MCF 10A (cell line): ENCODE data around the gene HEXB. TPM values are rescaled to one million over a fixed set of nuclear protein-coding genes. Genes with fewer than 3 reads are reported as not detected.
"Not testable (repeated sequence)": the region's sequence is repeated elsewhere in the genome, so short reads cannot be mapped to it uniquely, and the experiment has no call there.

Source experiments
- BruUV-seq: library from RNA; stranded (reverse); fragments of 400-500 nt; replicated peaks from 2 replicates; lab custom pipeline; 2021; lab: Mats Ljungman, UMichigan
- CTCF ChIA-PET: fragments of 300-600 bp; sonication (Branson Sonifier 250); formaldehyde crosslinking; extraction: SDS; loops from one replicate; lab custom pipeline; 2021; ENCODE audit warnings: antibody characterized with exemption, inconsistent platforms; lab: Yijun Ruan, JAX
- POLR2A ChIA-PET: fragments of 300-600, 350-650 bp; sonication (Branson Sonifier 250); formaldehyde crosslinking; extraction: SDS; loops from one replicate; lab custom pipeline; 2020; ENCODE audit warnings: antibody characterized with exemption, inconsistent platforms; lab: Yijun Ruan, JAX
- DNase-seq: peaks from one replicate; pipeline ENCODE4 v3.0.0-alpha.2; 2018; ENCODE audit not compliant: unreplicated experiment
- H3K27ac Mint-ChIP-seq: one replicate; pipeline ENCODE4 v1.8.0; 2022; ENCODE audit warnings: mild to moderate bottlenecking, low read depth, mixed read lengths; ENCODE audit not compliant: unreplicated experiment
- H3K27me3 Mint-ChIP-seq: one replicate; pipeline ENCODE4 v1.8.0; 2022; ENCODE audit warnings: mixed read lengths; ENCODE audit not compliant: insufficient read depth, unreplicated experiment
- H3K36me3 Mint-ChIP-seq: one replicate; pipeline ENCODE4 v1.8.0; 2022; ENCODE audit warnings: mild to moderate bottlenecking, moderate library complexity, mixed read lengths; ENCODE audit not compliant: insufficient read depth, unreplicated experiment
- H3K4me1 Mint-ChIP-seq: one replicate; pipeline ENCODE4 v1.8.0; 2022; ENCODE audit warnings: mixed read lengths; ENCODE audit not compliant: insufficient read depth, unreplicated experiment
- H3K4me3 Mint-ChIP-seq: one replicate; pipeline ENCODE4 v1.8.0; 2022; ENCODE audit warnings: mild to moderate bottlenecking, moderate library complexity, mixed read lengths; ENCODE audit not compliant: unreplicated experiment
- H3K9me3 Mint-ChIP-seq: one replicate; pipeline ENCODE4 v1.8.0; 2022; ENCODE audit warnings: mixed read lengths; ENCODE audit not compliant: unreplicated experiment
- intact Hi-C: fragments of 100-400 bp; cut with micrococcal nuclease; formaldehyde crosslinking; loops from 2 replicates; pipeline ENCODE4 v1.14.1; 2022
- total RNA-seq: library from RNA; stranded (reverse); gene quantifications from 2 replicates; pipeline ENCODE4 v1.2.3, GENCODE V29; 2022
- TF ChIP-seq, protein P1 (sequence below): fragments of 200-600 bp; IDR thresholded peaks from one replicate; pipeline ENCODE4 v1.8.0; 2022; ENCODE audit warnings: antibody characterized with exemption, mild to moderate bottlenecking; ENCODE audit not compliant: unreplicated experiment

HEXB gene
- total RNA-seq, 1 experiment from 2014 or later, result 82.8 TPM

DNA sequence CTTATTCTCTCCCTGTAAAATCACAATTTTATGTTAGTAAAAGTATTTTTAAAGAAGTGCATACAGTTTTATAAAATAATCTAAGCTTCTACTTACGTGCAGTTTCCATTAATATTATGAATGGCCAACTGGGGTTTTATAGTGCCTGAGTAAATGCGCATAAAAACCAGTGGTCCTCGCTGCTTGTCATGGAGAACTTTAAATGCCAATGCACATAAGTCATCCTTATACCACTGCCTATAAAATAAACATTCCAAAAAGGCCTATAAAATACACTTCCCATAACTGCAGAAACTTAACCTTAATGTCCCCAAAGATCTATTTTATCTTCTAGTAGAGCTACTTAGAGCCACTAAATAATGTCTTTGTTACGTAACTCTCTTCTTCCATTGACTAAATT is 53.4 kb downstream of the HEXB start:
- Mint-ChIP-seq H3K36me3 (peaks cover 68% of the 10 kb centered on the region), H3K4me3 (no peak overlapping the region), H3K27me3 (no peaks in the 10 kb centered on the region), H3K9me3 (no peaks in the 10 kb centered on the region), H3K27ac (no peak overlapping the region), H3K4me1 (no peaks in the 10 kb centered on the region)
- POLR2A ChIA-PET, result interaction anchor here (1.1 to 1.3 kb wide), 2 partner anchors 16 to 21 kb away, joined by 3 read pairs; no protein-coding TSS in a partner anchor
- CTCF ChIA-PET, result interaction anchor here (0.6 to 1.2 kb wide), 3 partner anchors 21 to 149 kb away, joined by 3 read pairs; no protein-coding TSS in a partner anchor
- intact Hi-C loops, result no loop called here
- BruUV-seq, result no TSS peak
- DNase-seq, result no peak
- TF ChIP-seq, protein P1, sequence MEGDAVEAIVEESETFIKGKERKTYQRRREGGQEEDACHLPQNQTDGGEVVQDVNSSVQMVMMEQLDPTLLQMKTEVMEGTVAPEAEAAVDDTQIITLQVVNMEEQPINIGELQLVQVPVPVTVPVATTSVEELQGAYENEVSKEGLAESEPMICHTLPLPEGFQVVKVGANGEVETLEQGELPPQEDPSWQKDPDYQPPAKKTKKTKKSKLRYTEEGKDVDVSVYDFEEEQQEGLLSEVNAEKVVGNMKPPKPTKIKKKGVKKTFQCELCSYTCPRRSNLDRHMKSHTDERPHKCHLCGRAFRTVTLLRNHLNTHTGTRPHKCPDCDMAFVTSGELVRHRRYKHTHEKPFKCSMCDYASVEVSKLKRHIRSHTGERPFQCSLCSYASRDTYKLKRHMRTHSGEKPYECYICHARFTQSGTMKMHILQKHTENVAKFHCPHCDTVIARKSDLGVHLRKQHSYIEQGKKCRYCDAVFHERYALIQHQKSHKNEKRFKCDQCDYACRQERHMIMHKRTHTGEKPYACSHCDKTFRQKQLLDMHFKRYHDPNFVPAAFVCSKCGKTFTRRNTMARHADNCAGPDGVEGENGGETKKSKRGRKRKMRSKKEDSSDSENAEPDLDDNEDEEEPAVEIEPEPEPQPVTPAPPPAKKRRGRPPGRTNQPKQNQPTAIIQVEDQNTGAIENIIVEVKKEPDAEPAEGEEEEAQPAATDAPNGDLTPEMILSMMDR, result no peak

GRCh38 chr5:74748742-74749141 is 63.7 kb downstream of the HEXB start:
- intact Hi-C loops, H3K27me3 Mint-ChIP-seq, H3K27ac Mint-ChIP-seq, DNase-seq, H3K4me3 Mint-ChIP-seq, BruUV-seq, H3K9me3 Mint-ChIP-seq, H3K4me1 Mint-ChIP-seq: not testable (repeated sequence)
- ChIA-PET POLR2A (interaction anchor here (0.9 to 1.1 kb wide), 2 partner anchors 10 to 13 kb away, joined by 3 to 6 read pairs; no protein-coding TSS in a partner anchor), CTCF (interaction anchor here (0.6 to 2.5 kb wide), 3 partner anchors 13 to 74 kb away, joined by 3 to 8 read pairs (median 4); partner anchors contain the start of genes GFM2 and NSA2)
- peaks cover 81% of the 10 kb centered on the region for H3K36me3 Mint-ChIP-seq

- H3K4me1 Mint-ChIP-seq, result peaks cover 24% of the 10 kb centered on the region
- peaks cover 52% of the 10 kb centered on the region for H3K36me3 Mint-ChIP-seq
- no TSS peak for BruUV-seq
- intact Hi-C loops, result loop anchor here (10.0 kb wide), 1 partner anchor 574 kb away; the partner anchor contains the start of gene HMGCR
- H3K9me3 Mint-ChIP-seq, result no peaks in the 10 kb centered on the region
- no peaks in the 10 kb centered on the region for H3K27me3 Mint-ChIP-seq
- TF ChIP-seq, protein P1, result no peak
- H3K27ac Mint-ChIP-seq, result no peak overlapping the region
- POLR2A ChIA-PET, result interaction anchor here (0.6 to 1.5 kb wide), 6 partner anchors 13 to 1263 kb away, joined by 3 to 6 read pairs (median 3); partner anchors contain the start of gene BTF3
- no peak for DNase-seq
- CTCF ChIA-PET, result interaction anchor here (0.5 to 1.1 kb wide), 5 partner anchors 135 to 162 kb away, joined by 3 to 7 read pairs (median 4); no protein-coding TSS in a partner anchor
- no peak overlapping the region for H3K4me3 Mint-ChIP-seq
These were observed 76.2 kb downstream of the HEXB start for GRCh38 chr5:74761241-74761640.

- intact Hi-C loops, result loop anchor here (10.0 kb wide), 1 partner anchor 572 kb away; the partner anchor contains the start of gene HMGCR
- Mint-ChIP-seq H3K27me3 (no peaks in the 10 kb centered on the region), H3K4me3 (peak overlapping the region; percentile 31), H3K4me1 (peaks cover 24% of the 10 kb centered on the region), H3K36me3 (peaks cover 42% of the 10 kb centered on the region), H3K27ac (peak overlapping the region; percentile 79), H3K9me3 (no peaks in the 10 kb centered on the region)
- DNase-seq, result peak; percentile 89
- CTCF ChIA-PET, result interaction anchor here (0.7 to 2.8 kb wide), 9 partner anchors 9 to 162 kb away, joined by 3 to 18 read pairs (median 4); no protein-coding TSS in a partner anchor
- TF ChIP-seq, protein P1, result no peak
- POLR2A ChIA-PET, result interaction anchor here (0.7 to 2.4 kb wide), 8 partner anchors 14 to 139 kb away, joined by 3 to 9 read pairs (median 3); partner anchors contain the start of genes FAM169A and HEXB
- no TSS peak for BruUV-seq
These were observed 77.6 kb downstream of the HEXB start for GRCh38 chr5:74762599-74762998.
